PC-9 (cell line): Measurements from ENCODE around the gene C1orf232.

Experiments used
- CTCF ChIP-seq: fragments of 200-600 bp; sonication (generic); conservative IDR thresholded peaks from 2 replicates; pipeline ENCODE4 v1.6.1; 2017; ENCODE audit warnings: mixed run types, antibody characterized with exemption, mild to moderate bottlenecking, moderate library complexity
- EZH2 ChIP-seq: fragments of 200-600 bp; sonication (generic); IDR thresholded peaks from 2 replicates; pipeline ENCODE4 v1.8.0; 2017; ENCODE audit warnings: antibody characterized with exemption, low read depth

GRCh38 chr1:26161415-26162219, 7.1 kb downstream of the C1orf232 start:
- TF ChIP-seq EZH2 (no peak), CTCF (no peak)
